ENCODE data around the gene TIMM13. TPM values are rescaled to one million over a fixed set of nuclear protein-coding genes. Genes with fewer than 3 reads are reported as not detected.

The TIMM13 gene
- polyA plus RNA-seq, 3 donors: 17.3 to 89.3 (median 72.4) TPM

DNA sequence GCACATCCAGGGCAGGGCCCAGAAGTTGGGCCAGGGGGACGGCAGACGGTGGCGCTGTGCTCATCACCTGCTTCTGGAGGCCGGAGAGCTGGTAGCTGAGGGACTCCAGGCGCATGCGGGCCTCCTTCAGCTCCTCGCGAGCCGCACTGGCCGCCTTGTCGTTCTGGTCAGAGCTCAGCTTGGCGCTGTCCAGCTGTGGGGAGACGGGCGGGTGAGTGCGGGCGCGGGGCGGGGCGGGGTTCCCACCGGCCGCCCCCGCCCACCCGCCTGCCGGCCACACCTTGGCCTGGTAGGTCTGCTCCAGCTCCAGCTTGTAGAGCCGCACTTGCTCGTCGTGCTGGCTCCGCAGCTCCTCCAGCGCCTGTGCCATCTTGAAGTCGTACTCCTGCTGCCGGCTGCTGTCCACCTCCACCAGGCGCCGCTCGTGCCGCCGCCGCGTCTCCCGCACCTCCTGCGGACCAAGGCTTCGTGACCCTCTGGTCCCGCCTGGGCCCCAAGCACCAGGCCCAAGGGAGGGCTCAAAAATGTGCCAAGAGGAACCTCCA lies 7.4 kb upstream of the TIMM13 start:
- Mint-ChIP-seq H3K4me3 (no peak overlapping the region), H3K27ac (no peak overlapping the region), H3K27me3 (ENCODE audit: low read depth in 3 of 3) (no peaks in the 10 kb centered on the region), H3K4me1 (no peaks in the 10 kb centered on the region), H3K36me3 (peaks cover 29 to 73% of the 10 kb centered on the region in 2 donors), H3K9me3 (no peaks in the 10 kb centered on the region)
- intact Hi-C loops (cut with micrococcal nuclease): no loop called here
- Histone ChIP-seq H3K4me2 (replicated peaks; ENCODE audit: extremely low read depth, low read length, poor library complexity, severe bottlenecking) (no peak overlapping the region), H3K9me3 (replicated peaks in 1 of 2; ENCODE audit: control insufficient read depth in 1 of 2, insufficient read depth in 1 of 2, low read length in 2 of 2) (no peaks in the 10 kb centered on the region), H3K79me2 (ENCODE audit: insufficient read depth, low read length) (peaks cover 20% of the 10 kb centered on the region), H4K20me1 (ENCODE audit: insufficient read depth, low read length) (no peaks in the 10 kb centered on the region), H3K36me3 (replicated peaks in 1 of 2; ENCODE audit: control insufficient read depth in 1 of 2, insufficient read depth in 2 of 2, low read length in 2 of 2) (peaks cover 39 to 75% of the 10 kb centered on the region in 2 donors), H2AFZ (ENCODE audit: insufficient read depth, low read depth, low read length, poor library complexity, severe bottlenecking) (no peak overlapping the region), H3K27ac (ENCODE audit: low read depth in 1 of 2, low read length in 2 of 2) (no peak overlapping the region), H3K4me1 (ENCODE audit: control insufficient read depth in 1 of 2, insufficient read depth in 2 of 2, low read length in 2 of 2) (no peaks in the 10 kb centered on the region), H3K27me3 (ENCODE audit: control insufficient read depth in 2 of 2, insufficient read depth in 2 of 2, low read length in 2 of 2) (no peaks in the 10 kb centered on the region), H3K9ac (ENCODE audit: insufficient read depth, low read length, poor library complexity, severe bottlenecking) (no peak overlapping the region), H3K4me3 (replicated peaks in 1 of 3; ENCODE audit: low read depth in 2 of 3, low read length in 3 of 3) (no peak overlapping the region)
- TF ChIP-seq, protein P1, sequence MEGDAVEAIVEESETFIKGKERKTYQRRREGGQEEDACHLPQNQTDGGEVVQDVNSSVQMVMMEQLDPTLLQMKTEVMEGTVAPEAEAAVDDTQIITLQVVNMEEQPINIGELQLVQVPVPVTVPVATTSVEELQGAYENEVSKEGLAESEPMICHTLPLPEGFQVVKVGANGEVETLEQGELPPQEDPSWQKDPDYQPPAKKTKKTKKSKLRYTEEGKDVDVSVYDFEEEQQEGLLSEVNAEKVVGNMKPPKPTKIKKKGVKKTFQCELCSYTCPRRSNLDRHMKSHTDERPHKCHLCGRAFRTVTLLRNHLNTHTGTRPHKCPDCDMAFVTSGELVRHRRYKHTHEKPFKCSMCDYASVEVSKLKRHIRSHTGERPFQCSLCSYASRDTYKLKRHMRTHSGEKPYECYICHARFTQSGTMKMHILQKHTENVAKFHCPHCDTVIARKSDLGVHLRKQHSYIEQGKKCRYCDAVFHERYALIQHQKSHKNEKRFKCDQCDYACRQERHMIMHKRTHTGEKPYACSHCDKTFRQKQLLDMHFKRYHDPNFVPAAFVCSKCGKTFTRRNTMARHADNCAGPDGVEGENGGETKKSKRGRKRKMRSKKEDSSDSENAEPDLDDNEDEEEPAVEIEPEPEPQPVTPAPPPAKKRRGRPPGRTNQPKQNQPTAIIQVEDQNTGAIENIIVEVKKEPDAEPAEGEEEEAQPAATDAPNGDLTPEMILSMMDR (IDR thresholded peaks at IDR 0.05): no peak
- DNase-seq: no peak
- 97% methylated on average over 40 of the region's 42 CpGs for WGBS (ENCODE audit: insufficient coverage)

DNA sequence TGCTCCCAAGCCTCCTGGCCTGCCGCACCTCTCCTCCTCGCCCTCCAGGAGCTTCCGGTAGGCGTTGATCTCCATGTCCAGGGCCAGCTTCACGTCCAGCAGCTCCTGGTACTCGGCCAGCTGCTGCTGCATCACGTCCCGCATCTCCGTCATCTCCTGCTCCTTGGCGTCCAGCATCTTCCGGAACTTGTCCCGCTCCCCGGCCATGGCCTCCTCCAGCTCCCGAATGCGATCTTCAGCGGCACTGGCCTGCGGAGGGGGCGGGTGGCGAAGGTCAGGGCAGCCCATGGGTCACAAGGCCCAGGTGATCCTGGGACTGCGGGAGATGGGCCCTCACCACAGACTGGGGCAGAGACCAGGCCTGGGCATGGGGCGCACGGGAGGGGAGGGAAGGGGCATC lies 6.9 kb upstream of the TIMM13 start:
- no peaks in the 10 kb centered on the region for H3K9me3 Mint-ChIP-seq
- Histone ChIP-seq H3K27me3 (ENCODE audit: control insufficient read depth in 2 of 2, insufficient read depth in 2 of 2, low read length in 2 of 2) (no peaks in the 10 kb centered on the region), H3K4me2 (replicated peaks; ENCODE audit: extremely low read depth, low read length, poor library complexity, severe bottlenecking) (no peak overlapping the region), H3K9me3 (replicated peaks in 1 of 2; ENCODE audit: control insufficient read depth in 1 of 2, insufficient read depth in 1 of 2, low read length in 2 of 2) (no peaks in the 10 kb centered on the region), H3K27ac (ENCODE audit: low read depth in 1 of 2, low read length in 2 of 2) (no peak overlapping the region), H3K4me3 (replicated peaks in 1 of 3; ENCODE audit: low read depth in 2 of 3, low read length in 3 of 3) (no peak overlapping the region), H3K79me2 (ENCODE audit: insufficient read depth, low read length) (peaks cover 17% of the 10 kb centered on the region), H2AFZ (ENCODE audit: insufficient read depth, low read depth, low read length, poor library complexity, severe bottlenecking) (no peak overlapping the region), H3K9ac (ENCODE audit: insufficient read depth, low read length, poor library complexity, severe bottlenecking) (no peak overlapping the region), H4K20me1 (ENCODE audit: insufficient read depth, low read length) (no peaks in the 10 kb centered on the region), H3K36me3 (replicated peaks in 1 of 2; ENCODE audit: control insufficient read depth in 1 of 2, insufficient read depth in 2 of 2, low read length in 2 of 2) (peaks cover 39 to 75% of the 10 kb centered on the region in 2 donors), H3K4me1 (ENCODE audit: control insufficient read depth in 1 of 2, insufficient read depth in 2 of 2, low read length in 2 of 2) (no peaks in the 10 kb centered on the region)
- intact Hi-C loops (cut with micrococcal nuclease): no loop called here
- H3K27me3 Mint-ChIP-seq (ENCODE audit: low read depth in 3 of 3): no peaks in the 10 kb centered on the region
- H3K36me3 Mint-ChIP-seq: peaks cover 29 to 72% of the 10 kb centered on the region in 2 donors
- DNase-seq: no peak
- TF ChIP-seq, protein P1 (IDR thresholded peaks at IDR 0.05): no peak
- H3K4me1 Mint-ChIP-seq: no peaks in the 10 kb centered on the region
- 99% methylated on average over 22 of the region's 22 CpGs for WGBS (ENCODE audit: insufficient coverage)
- H3K4me3 Mint-ChIP-seq: no peak overlapping the region
- H3K27ac Mint-ChIP-seq: peak overlapping the region in 1 of 7 donors; percentile 10

All from CD14-positive monocyte (primary cell).